Activated naive CD4-positive, alpha-beta T cell (primary cell): Measurements from ENCODE around the gene THSD4.
"Not testable (repeated sequence)": the region's sequence is repeated elsewhere in the genome, so short reads cannot be mapped to it uniquely, and the experiment has no call there.

Experiments
- DNase-seq, 4 experiments: peaks; one replicate each; lab custom pipeline; 2025; lab: John Stamatoyannopoulos, UW

THSD4 gene

DNA sequence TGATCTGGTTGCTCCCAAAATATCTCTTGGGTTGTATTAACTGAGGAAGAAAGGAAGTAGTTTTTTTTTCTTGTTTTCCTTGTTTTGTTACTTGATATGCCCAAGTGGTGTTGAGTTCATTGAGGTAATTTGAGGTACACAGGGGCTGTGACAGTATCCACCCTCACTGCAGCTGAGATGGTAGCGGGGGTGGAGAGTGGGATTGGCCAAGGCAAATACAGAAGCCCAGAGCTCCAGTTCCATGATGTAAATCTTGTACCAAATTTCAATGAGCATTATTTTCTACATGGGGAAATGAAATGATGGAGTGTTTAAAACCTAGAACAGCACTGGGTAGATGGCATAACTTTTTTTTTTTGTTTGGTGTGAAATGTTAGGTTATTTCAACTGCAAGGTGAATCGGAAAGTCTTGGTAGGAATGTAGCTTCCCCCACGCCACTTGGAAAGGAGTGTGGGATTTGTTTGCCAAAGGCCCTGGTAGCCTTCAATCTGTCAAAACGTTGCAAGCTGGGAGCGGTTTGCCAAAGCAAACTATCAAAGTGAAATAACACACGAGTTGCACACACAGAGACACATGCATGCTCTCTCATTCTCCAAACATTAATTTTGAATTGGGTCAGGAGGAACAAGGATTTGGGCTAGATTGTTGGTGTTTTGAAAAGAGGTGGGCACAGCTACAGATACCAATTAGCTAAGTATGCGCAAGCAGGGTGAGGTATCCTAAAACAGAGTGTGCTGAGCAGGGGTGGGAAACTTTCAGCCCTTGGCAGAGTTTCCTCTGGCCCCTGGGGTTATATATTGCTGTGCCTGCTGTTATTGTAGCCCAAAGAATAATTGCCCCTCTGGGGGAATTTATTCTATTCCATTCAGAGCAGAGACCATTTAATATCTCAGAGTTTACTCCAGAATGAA, 34.6 kb downstream of the THSD4 start:
- DNase-seq, result no peak

DNA sequence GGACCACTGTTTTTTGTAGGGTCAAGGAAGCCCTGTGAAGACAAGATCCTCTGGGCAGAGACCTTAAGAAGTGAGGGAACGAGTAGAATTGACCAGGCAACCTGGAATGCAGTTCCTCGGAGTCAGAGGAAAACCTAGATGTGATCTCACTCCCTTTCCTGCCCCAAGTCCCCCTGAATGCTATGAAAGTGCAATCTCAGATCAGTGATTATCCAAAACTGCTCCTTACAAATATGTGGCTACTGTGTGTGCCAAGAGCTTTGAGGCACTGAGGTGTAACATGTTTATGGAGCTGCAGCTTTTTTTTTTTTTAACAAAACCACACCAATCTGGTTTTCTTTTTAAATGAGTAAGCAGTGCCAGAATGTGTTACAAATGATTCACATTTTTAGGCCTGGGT, 35.8 kb downstream of the THSD4 start:
- no peak for DNase-seq

DNA sequence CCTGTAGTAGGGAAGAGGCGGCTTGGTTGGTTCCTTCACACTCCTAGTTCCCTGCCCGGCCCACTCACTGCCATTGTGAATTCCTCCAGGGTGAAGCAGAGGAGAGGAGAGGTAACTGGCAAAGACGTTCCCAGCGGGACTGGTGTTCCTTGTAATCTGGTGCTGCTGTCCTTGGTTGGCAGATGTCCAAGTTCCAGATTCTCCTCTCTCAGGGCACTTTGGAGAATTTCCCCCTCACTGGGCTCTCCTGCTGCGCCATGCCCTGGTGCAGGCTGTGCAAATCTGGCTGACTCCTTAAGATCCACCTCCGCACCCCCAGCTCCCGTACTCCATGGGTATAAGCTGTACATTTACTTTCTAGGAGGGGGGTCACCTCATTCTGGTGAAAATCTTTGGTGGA, 37.3 kb downstream of the THSD4 start:
- DNase-seq, result no peak

- DNase-seq, result no peak
Observed at GRCh38 chr15:71153823-71154524, 38.7 kb downstream of the THSD4 start.

DNA sequence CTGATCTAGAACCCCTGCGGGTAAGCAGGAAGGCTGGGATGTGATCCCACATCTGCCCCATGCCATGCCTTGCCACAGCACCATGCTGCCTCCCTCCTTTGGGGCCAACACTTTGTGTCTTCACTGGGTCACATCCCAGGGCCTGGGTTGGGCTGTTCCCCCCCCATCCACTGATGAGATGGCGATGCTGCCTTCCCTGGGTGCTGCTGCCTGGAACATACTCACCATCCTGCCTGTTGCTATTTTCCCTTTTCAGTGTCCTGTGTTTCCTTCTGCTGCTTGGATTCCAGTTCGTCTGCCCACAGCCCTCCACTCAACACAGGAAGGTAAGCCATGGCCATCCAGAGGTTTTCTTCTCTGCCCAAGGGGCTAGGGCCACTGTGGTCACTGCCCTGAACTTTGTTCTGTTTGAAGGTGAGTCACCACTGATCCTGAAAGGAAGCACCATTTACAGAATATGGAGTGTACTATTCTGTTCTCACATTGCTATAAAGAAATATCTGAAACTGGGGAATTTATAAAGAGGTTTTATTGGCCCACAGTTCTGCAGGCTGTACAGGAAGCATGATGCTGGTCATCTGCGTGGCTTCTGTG, 39.4 kb downstream of the THSD4 start:
- no peak for DNase-seq

DNA sequence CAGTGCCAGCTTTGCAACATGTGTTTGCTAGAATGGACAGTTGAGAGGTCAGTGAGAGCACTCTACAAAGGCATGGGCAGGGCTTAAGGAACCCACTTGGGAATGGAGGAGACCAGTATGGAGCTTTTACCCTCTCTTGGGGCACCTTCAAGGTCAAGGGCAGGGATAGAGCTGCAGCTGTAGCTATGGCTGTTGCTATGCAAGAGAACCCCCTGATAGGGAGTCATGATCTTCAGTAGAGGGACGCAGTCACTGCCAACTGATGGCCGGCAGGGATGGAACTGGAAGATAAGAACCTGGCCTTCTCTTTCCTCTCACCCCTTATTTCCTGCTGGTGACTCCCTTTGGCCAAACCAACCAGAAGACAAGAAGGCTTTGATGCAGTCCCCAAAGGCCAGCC, 40.3 kb downstream of the THSD4 start:
- no peak for DNase-seq

GRCh38 chr15:71160976-71161375, 45.7 kb downstream of the THSD4 start:
- DNase-seq, result no peak

- no peak for DNase-seq
Observed at GRCh38 chr15:71162309-71162708, 47.0 kb downstream of the THSD4 start.

DNA sequence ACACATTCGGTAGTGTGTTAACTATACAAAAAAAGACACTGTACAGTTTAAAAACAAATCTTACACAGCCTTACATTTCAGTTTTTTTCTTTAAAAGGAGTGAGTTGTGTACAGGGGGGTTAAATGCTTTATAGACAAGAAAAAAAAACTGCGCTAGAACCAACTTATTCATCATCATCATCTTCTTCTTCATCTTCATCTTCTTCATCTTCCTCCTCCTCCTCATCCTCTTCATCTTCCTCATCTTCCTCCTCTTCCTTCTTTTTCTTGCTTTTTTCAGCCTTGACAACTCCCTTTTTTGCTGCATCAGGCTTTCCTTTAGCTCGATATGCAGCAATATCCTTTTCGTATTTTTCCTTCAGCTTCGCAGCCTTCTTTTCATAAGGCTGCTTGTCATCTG, 49.3 kb downstream of the THSD4 start:
- DNase-seq, result not testable (repeated sequence)

GRCh38 chr15:71167445-71168165, 52.3 kb downstream of the THSD4 start:
- DNase-seq, result no peak

DNA sequence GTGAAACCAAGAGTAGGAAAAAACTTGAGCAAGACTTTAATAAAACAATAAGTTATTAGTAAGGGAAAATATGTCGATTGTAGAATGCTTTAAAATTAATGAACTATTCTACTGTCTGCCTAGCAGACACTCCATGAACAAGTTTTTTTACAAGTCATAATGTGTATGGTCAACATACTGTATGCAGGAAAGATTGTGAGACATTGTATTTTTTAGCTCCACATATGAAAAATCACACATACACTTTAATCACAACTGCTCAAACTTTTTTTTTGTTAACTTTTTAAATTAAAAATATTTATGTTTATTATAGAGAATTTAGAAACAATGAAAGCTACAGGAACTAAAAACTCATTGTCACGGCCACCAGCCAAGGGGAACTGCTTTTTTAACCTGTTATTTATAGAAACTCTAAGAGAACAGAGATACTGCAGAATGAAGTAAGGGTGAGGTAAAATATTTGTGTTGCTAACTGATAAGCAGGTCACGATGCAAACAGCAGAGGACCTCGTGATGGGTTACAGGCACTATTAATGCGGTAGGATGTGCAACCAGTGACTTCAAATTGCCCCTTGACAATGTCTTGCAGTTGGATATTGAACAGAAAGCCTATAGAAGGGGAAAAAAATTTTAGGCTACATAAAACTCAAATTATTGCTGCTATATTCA, 53.0 kb downstream of the THSD4 start:
- no peak for DNase-seq

DNA sequence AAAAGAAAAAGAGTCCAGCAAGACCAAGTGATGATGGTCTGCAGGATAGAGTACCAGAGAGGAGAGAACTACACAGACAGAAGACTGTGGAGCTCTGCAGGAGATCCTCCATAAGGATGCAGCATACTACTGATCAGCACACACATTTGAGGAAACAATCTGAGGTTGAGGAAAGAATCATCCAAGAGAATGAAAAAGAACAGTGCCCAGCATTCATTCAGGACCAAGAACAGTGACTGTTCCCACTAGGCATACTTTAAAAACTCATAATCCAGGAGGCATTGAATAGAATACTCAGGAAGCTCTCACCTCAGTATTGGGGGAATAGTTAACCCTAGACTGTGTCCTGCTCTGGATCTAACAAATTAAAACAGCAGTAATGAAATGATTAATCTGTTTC, 54.9 kb downstream of the THSD4 start:
- DNase-seq, result no peak

DNA sequence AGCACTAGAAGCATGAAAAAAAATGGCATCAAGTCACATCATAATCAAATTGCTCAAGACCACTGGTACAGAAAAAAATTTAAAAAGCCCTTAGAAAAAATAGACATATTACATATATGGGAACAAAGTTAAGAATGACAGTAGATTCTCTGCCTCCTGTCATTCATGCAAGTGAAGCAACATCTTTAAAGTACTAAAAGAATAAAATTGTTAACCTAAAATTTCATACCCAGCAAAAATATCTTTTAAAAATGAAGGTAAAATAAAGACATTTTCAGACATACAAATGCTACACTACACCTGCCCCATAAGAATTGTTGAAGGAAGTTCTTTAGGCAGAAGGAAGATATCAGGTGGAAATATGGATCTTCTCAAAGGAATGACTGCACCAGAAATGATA, 55.9 kb downstream of the THSD4 start:
- no peak for DNase-seq

DNA sequence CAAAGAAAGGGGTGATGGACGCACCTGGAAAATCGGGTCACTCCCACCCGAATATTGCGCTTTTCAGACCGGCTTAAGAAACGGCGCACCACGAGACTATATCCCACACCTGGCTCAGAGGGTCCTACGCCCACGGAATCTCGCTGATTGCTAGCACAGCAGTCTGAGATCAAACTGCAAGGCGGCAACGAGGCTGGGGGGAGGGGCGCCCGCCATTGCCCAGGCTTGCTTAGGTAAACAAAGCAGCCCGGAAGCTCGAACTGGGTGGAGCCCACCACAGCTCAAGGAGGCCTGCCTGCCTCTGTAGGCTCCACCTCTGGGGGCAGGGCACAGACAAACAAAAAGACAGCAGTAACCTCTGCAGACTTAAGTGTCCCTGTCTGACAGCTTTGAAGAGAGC, 59.1 kb downstream of the THSD4 start:
- not testable (repeated sequence) for DNase-seq

DNA sequence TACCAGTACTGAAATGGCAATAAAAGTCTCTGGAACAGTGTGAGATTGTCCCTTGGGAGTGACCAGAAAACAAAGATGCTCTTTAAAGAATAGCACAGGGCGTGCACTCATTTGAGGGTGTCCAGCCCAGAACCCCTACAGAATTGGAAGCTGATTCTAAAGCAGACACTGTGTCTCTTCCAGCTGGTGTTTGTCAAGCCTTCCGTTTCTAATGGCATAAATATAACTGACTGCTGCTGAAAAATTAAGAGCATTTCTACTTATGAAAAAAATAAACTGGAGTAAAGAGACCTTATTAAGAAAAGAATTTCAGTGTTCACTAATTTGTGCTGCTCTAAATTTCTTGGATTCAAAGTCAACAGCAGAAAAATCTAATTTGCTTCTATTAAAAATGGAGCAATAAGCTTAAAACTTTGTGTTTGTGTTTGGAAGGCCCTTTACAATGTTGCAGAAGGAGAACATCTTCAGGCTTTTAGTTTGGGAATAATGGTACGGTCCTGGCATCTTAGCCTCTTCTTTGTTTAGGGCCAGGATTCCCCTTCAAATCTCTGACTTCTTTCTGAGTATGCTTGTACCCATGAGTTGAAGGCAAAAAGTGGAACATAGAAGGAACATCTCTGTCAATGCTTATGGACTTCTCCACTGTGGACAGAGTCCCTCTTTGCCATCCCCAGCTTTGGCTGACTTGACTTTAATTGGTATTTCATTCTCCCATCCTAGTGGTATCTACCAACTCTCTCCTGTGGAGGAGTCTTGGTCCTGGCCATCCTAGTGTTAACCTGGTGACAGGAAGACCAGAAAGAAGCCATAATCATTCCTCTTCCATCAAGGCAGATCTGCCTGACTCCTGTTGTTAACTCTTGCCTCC, 65.9 kb downstream of the THSD4 start:
- DNase-seq, result no peak

GRCh38 chr15:71182522-71182921, 67.3 kb downstream of the THSD4 start:
- no peak for DNase-seq

GRCh38 chr15:71183063-71183462, 67.8 kb downstream of the THSD4 start:
- no peak for DNase-seq

- DNase-seq, result no peak
Observed at GRCh38 chr15:71185706-71186105, 70.4 kb downstream of the THSD4 start.

- no peak for DNase-seq
Observed at GRCh38 chr15:71186267-71186666, 71.0 kb downstream of the THSD4 start.

- DNase-seq, result no peak
Observed at GRCh38 chr15:71187078-71187477, 71.8 kb downstream of the THSD4 start.

GRCh38 chr15:71187526-71187925, 72.3 kb downstream of the THSD4 start:
- no peak for DNase-seq
